Measurements from ENCODE around the gene HBE1. TPM values are rescaled to one million over a fixed set of nuclear protein-coding genes. Genes with fewer than 3 reads are reported as not detected.
"Not testable (repeated sequence)": the region's sequence is repeated elsewhere in the genome, so short reads cannot be mapped to it uniquely, and the experiment has no call there.

HBE1 gene
- total RNA-seq, 4 donors from 2014 or later = not detected

GRCh38 chr11:5257296-5257695 lies 12.4 kb downstream of the HBE1 start:
- intact Hi-C loops (cut with DNase I) = no loop called here
- Histone ChIP-seq H3K4me3 (no peak overlapping the region), H3K36me3 (no peaks in the 10 kb centered on the region), H3K4me1 (no peaks in the 10 kb centered on the region), H3K9me3 (no peaks in the 10 kb centered on the region), H3K27me3 (no peaks in the 10 kb centered on the region), H3K27ac (replicated peaks in 1 of 4) (no peak overlapping the region)
- 24% methylated on average over 2 of the region's 2 CpGs for WGBS
- TF ChIP-seq EP300 (IDR thresholded peaks at IDR 0.05) = no peak
- no peak for TF ChIP-seq POLR2A (IDR thresholded peaks at IDR 0.05; ENCODE audit: low read depth)
- TF ChIP-seq POLR2AphosphoS5 (IDR thresholded peaks at IDR 0.05) = no peak
- TF ChIP-seq CTCF (IDR thresholded peaks at IDR 0.05) = no peak
- DNase-seq (ENCODE audit: extremely low spot score) = no peak

- H3K9me3 ChIP-seq; intact Hi-C loops (cut with DNase I): not testable (repeated sequence)
- 65% methylated on average over 4 of the region's 9 CpGs for WGBS
These were observed 14.9 kb downstream of the HBE1 start, which contains the start of gene HBG2 for GRCh38 chr11:5254646-5255413. HBG2 (minus strand) TSS chr11:5254781; CDS start chr11:5254728, 53 bp downstream.

GRCh38 chr11:5254023-5254422 lies 15.7 kb downstream of the HBE1 start:
- H3K36me3 ChIP-seq; H3K27ac ChIP-seq (replicated peaks in 1 of 4); H3K9me3 ChIP-seq; H3K4me3 ChIP-seq; H3K4me1 ChIP-seq; DNase-seq (ENCODE audit: extremely low spot score); intact Hi-C loops (cut with DNase I); H3K27me3 ChIP-seq: not testable (repeated sequence)
- 62% methylated on average over 2 of the region's 2 CpGs for WGBS

More at GRCh38 chr11:5254646-5255413, 14.9 kb downstream of the HBE1 start, which contains the start of gene HBG2:
- not testable (repeated sequence) for H3K4me3 ChIP-seq; H3K27ac ChIP-seq (replicated peaks in 1 of 4); DNase-seq (ENCODE audit: extremely low spot score); H3K36me3 ChIP-seq; H3K4me1 ChIP-seq; H3K27me3 ChIP-seq

- 58% methylated on average over 5 of the region's 5 CpGs for WGBS
- H3K27me3 ChIP-seq; H3K4me1 ChIP-seq; DNase-seq (ENCODE audit: extremely low spot score); H3K27ac ChIP-seq (replicated peaks in 1 of 4); intact Hi-C loops (cut with DNase I); H3K4me3 ChIP-seq; H3K9me3 ChIP-seq; H3K36me3 ChIP-seq: not testable (repeated sequence)
These were observed 16.3 kb downstream of the HBE1 start for GRCh38 chr11:5253440-5253839.

GRCh38 chr11:5252919-5253265 lies 16.9 kb downstream of the HBE1 start:
- Histone ChIP-seq H3K4me1 (no peaks in the 10 kb centered on the region), H3K9me3 (no peaks in the 10 kb centered on the region), H3K36me3 (no peaks in the 10 kb centered on the region), H3K4me3 (no peak overlapping the region), H3K27ac (replicated peaks in 1 of 4) (no peak overlapping the region), H3K27me3 (no peaks in the 10 kb centered on the region)
- no peak for DNase-seq (ENCODE audit: extremely low spot score)
- TF ChIP-seq EP300 (IDR thresholded peaks at IDR 0.05) (no peak), POLR2AphosphoS5 (IDR thresholded peaks at IDR 0.05) (no peak), POLR2A (IDR thresholded peaks at IDR 0.05; ENCODE audit: low read depth) (no peak)
- 73% methylated on average over 1 of the region's 1 CpG for WGBS
- intact Hi-C loops (cut with DNase I) = no loop called here

GRCh38 chr11:5252192-5252918 lies 17.4 kb downstream of the HBE1 start:
- WGBS = 68% methylated on average over 9 of the region's 9 CpGs
- Histone ChIP-seq H3K4me3 (no peak overlapping the region), H3K27ac (replicated peaks in 1 of 4) (no peak overlapping the region), H3K4me1 (no peaks in the 10 kb centered on the region), H3K9me3 (no peaks in the 10 kb centered on the region), H3K36me3 (no peaks in the 10 kb centered on the region), H3K27me3 (no peaks in the 10 kb centered on the region)
- TF ChIP-seq POLR2AphosphoS5 (IDR thresholded peaks at IDR 0.05) (no peak), CTCF (IDR thresholded peaks at IDR 0.05) (no peak), EP300 (IDR thresholded peaks at IDR 0.05) (no peak), POLR2A (IDR thresholded peaks at IDR 0.05; ENCODE audit: low read depth) (no peak)
- intact Hi-C loops (cut with DNase I) = no loop called here
- no peak for DNase-seq (ENCODE audit: extremely low spot score)
